A673 (cell line): ENCODE measurements around the gene COQ8B. TPM values are rescaled to one million over a fixed set of nuclear protein-coding genes. Genes with fewer than 3 reads are reported as not detected.
"Not testable (repeated sequence)": the region's sequence is repeated elsewhere in the genome, so short reads cannot be mapped to it uniquely, and the experiment has no call there.

Source experiments
- BruUV-seq: library from RNA; stranded (reverse); fragments of 400-500 nt; replicated peaks from 2 replicates; lab custom pipeline; 2021; lab: Mats Ljungman, UMichigan
- CTCF ChIA-PET: fragments of 300-600 bp; sonication (Branson Sonifier 250); formaldehyde crosslinking; loops from one replicate; lab custom pipeline; 2022; ENCODE audit warnings: antibody characterized with exemption; lab: Charles Lee
- POLR2A ChIA-PET: fragments of 300-600 bp; sonication (Branson Sonifier 250); formaldehyde crosslinking; loops from one replicate; lab custom pipeline; 2022; ENCODE audit warnings: antibody characterized with exemption; ENCODE audit not compliant: low non-redundant PET; lab: Charles Lee
- DNase-seq: peaks from one replicate; pipeline ENCODE4 v3.0.0-alpha.2; 2015; ENCODE audit warnings: low spot score
- H3K27ac ChIP-seq: fragments of 200-600 bp; sonication (generic); 2 replicates; pipeline ENCODE4 v1.5.1; 2016; ENCODE audit warnings: mixed run types, low read depth, mild to moderate bottlenecking, mixed read lengths, antibody characterized with exemption, low read length; ENCODE audit not compliant: poor library complexity, severe bottlenecking
- H3K27me3 ChIP-seq: fragments of 200-600 bp; sonication (generic); replicated peaks from 2 replicates; pipeline ENCODE4 v1.6.1; 2017; ENCODE audit warnings: mixed run types, low read depth, mild to moderate bottlenecking, mixed read lengths, antibody characterized with exemption, low read length; ENCODE audit not compliant: insufficient read depth, poor library complexity
- H3K36me3 ChIP-seq: fragments of 200-600 bp; sonication (generic); 2 replicates; pipeline ENCODE4 v1.6.1; 2016; ENCODE audit warnings: mixed run types, mild to moderate bottlenecking, mixed read lengths, antibody characterized with exemption, low read length; ENCODE audit not compliant: insufficient read depth, poor library complexity, severe bottlenecking
- H3K4me1 ChIP-seq: fragments of 200-600 bp; sonication (generic); 2 replicates; pipeline ENCODE4 v1.6.1; 2017; ENCODE audit warnings: mixed run types, mild to moderate bottlenecking, mixed read lengths, antibody characterized with exemption, low read length; ENCODE audit not compliant: insufficient read depth, poor library complexity, severe bottlenecking
- H3K4me3 ChIP-seq: fragments of 200-600 bp; sonication (generic); 2 replicates; pipeline ENCODE4 v1.5.1; 2016; ENCODE audit warnings: low read depth, mixed run types, mild to moderate bottlenecking, mixed read lengths, low read length; ENCODE audit not compliant: poor library complexity, severe bottlenecking
- H3K9me3 ChIP-seq: fragments of 200-600 bp; sonication (generic); 2 replicates; pipeline ENCODE4 v1.6.1; 2016; ENCODE audit warnings: mixed run types, low read depth, mild to moderate bottlenecking, mixed read lengths, antibody characterized with exemption, low read length; ENCODE audit not compliant: poor library complexity, severe bottlenecking
- CTCF ChIP-seq: fragments of 300-800, 200-600 bp; sonication (generic); conservative IDR thresholded peaks from 2 replicates; pipeline ENCODE4 v1.5.1; 2017; ENCODE audit warnings: low read depth, mild to moderate bottlenecking, antibody characterized with exemption, low read length, moderate library complexity, mixed read lengths
- EZH2 ChIP-seq: fragments of 200-600 bp; sonication (generic); IDR thresholded peaks from 2 replicates; pipeline ENCODE4 v1.6.1; 2017; ENCODE audit warnings: borderline replicate concordance, low read depth, mild to moderate bottlenecking, mixed read lengths, antibody characterized with exemption, low read length; ENCODE audit not compliant: poor library complexity, severe bottlenecking
- intact Hi-C: fragments of 100-400 bp; cut with micrococcal nuclease; formaldehyde crosslinking; loops from one replicate; pipeline ENCODE4 v1.10.0; 2022; ENCODE audit not compliant: unreplicated experiment
- total RNA-seq: library from RNA; stranded (reverse); gene quantifications from 2 replicates; pipeline ENCODE4 v1.2.3, GENCODE V29; 2021

COQ8B gene
- total RNA-seq, 1 experiment from 2014 or later = 34.1 TPM

GRCh38 chr19:40736661-40737060 lies 20.0 kb upstream of the COQ8B start:
- no peak for DNase-seq
- Histone ChIP-seq H3K27me3 (no peaks in the 10 kb centered on the region), H3K9me3 (no peaks in the 10 kb centered on the region), H3K27ac (no peak overlapping the region), H3K36me3 (peaks cover 9% of the 10 kb centered on the region), H3K4me1 (no peaks in the 10 kb centered on the region), H3K4me3 (no peak overlapping the region)
- ChIA-PET CTCF (no interaction called here), POLR2A (no interaction called here)
- intact Hi-C loops = no loop called here
- BruUV-seq = no TSS peak
- TF ChIP-seq CTCF (no peak), EZH2 (no peak)

- CTCF ChIA-PET = no interaction called here
- Histone ChIP-seq H3K9me3 (no peaks in the 10 kb centered on the region), H3K27ac (no peak overlapping the region), H3K4me1 (no peaks in the 10 kb centered on the region), H3K36me3 (peaks cover 15% of the 10 kb centered on the region), H3K4me3 (no peak overlapping the region), H3K27me3 (no peaks in the 10 kb centered on the region)
- no peak for TF ChIP-seq EZH2
- intact Hi-C loops = no loop called here
- POLR2A ChIA-PET = no interaction called here
- no TSS peak for BruUV-seq
- no peak for DNase-seq
Observed at GRCh38 chr19:40735013-40735771, 18.5 kb upstream of the COQ8B start.

- DNase-seq = no peak
- Histone ChIP-seq H3K27me3 (no peaks in the 10 kb centered on the region), H3K27ac (no peak overlapping the region), H3K9me3 (no peaks in the 10 kb centered on the region), H3K4me3 (no peak overlapping the region), H3K36me3 (peaks cover 15% of the 10 kb centered on the region), H3K4me1 (no peaks in the 10 kb centered on the region)
- ChIA-PET CTCF (no interaction called here), POLR2A (no interaction called here)
- no TSS peak for BruUV-seq
- intact Hi-C loops = no loop called here
- no peak for TF ChIP-seq CTCF
- TF ChIP-seq EZH2 = no peak
Observed at GRCh38 chr19:40733149-40733548, 16.5 kb upstream of the COQ8B start.

GRCh38 chr19:40732304-40732703 lies 15.6 kb upstream of the COQ8B start:
- POLR2A ChIA-PET, BruUV-seq, H3K27ac ChIP-seq, intact Hi-C loops, H3K4me1 ChIP-seq, CTCF ChIA-PET, H3K4me3 ChIP-seq, H3K9me3 ChIP-seq, H3K27me3 ChIP-seq, DNase-seq: not testable (repeated sequence)
- peaks cover 15% of the 10 kb centered on the region for H3K36me3 ChIP-seq

- CTCF ChIA-PET, H3K9me3 ChIP-seq, H3K27me3 ChIP-seq, H3K4me1 ChIP-seq, intact Hi-C loops, POLR2A ChIA-PET, DNase-seq, BruUV-seq, H3K4me3 ChIP-seq, H3K27ac ChIP-seq: not testable (repeated sequence)
- peaks cover 17% of the 10 kb centered on the region for H3K36me3 ChIP-seq
Observed at GRCh38 chr19:40730065-40730464, 13.4 kb upstream of the COQ8B start.
